ENCODE measurements around the gene FBP2. TPM values are rescaled to one million over a fixed set of nuclear protein-coding genes. Genes with fewer than 3 reads are reported as not detected.

The FBP2 gene
- total and polyA plus RNA-seq, 2 experiments from 2014 or later: not detected

- DNase-seq (ENCODE audit: low spot score) (no peak), ATAC-seq (no peak)
- no peaks in the 10 kb centered on the region for H3K79me2 ChIP-seq (replicated peaks; ENCODE audit: insufficient read depth)
- H3K36me3 Mint-ChIP-seq (ENCODE audit: low read depth): no peaks in the 10 kb centered on the region
- no peaks in the 10 kb centered on the region for H3F3A ChIP-seq (replicated peaks; ENCODE audit: low read depth)
- no peaks in the 10 kb centered on the region for H4K20me1 ChIP-seq (replicated peaks; ENCODE audit: insufficient read depth)
- H3K4me2 ChIP-seq: no peak overlapping the region
- H3K4me1 Mint-ChIP-seq: peaks cover 7% of the 10 kb centered on the region
- TF ChIP-seq CTCF (conservative IDR thresholded peaks at IDR 0.05; ENCODE audit: low read depth in 2 of 2) (no peak), EZH2 (IDR thresholded peaks at IDR 0.05; ENCODE audit: low read depth, unreplicated experiment) (no peak), ZNF114 (CRISPR knock-in tag; IDR thresholded peaks at IDR 0.05) (no peak), ETS1 (IDR thresholded peaks at IDR 0.05) (no peak), ZNF462 (CRISPR knock-in tag; IDR thresholded peaks at IDR 0.05) (no peak), POLR2AphosphoS5 (IDR thresholded peaks at IDR 0.05; ENCODE audit: low read depth) (no peak), ZNF331 (CRISPR knock-in tag; IDR thresholded peaks at IDR 0.05; ENCODE audit: low read depth) (no peak), CREB1 (CRISPR knock-in tag; IDR thresholded peaks at IDR 0.05; ENCODE audit: low read depth) (no peak), EZH2phosphoT487 (IDR thresholded peaks at IDR 0.05; ENCODE audit: unreplicated experiment) (no peak), STAT1 (IDR thresholded peaks at IDR 0.05; ENCODE audit: unreplicated experiment) (no peak), REST (IDR thresholded peaks at IDR 0.05; ENCODE audit: unreplicated experiment) (no peak), NANOG (IDR thresholded peaks at IDR 0.05; ENCODE audit: borderline replicate concordance) (no peak), JUNB (IDR thresholded peaks at IDR 0.05; ENCODE audit: unreplicated experiment) (no peak)
- no peaks in the 10 kb centered on the region for H3K36me3 ChIP-seq (ENCODE audit: insufficient read depth)
- H2AFZ ChIP-seq: no peak overlapping the region
- no peaks in the 10 kb centered on the region for H3K27me3 ChIP-seq (ENCODE audit: insufficient read depth)
- no peak overlapping the region for H3K27ac Mint-ChIP-seq
- H3K4me3 ChIP-seq: no peak overlapping the region
- peaks cover 3% of the 10 kb centered on the region for H3K27me3 Mint-ChIP-seq (ENCODE audit: insufficient read depth, low read depth, poor library complexity)
- peaks cover 5% of the 10 kb centered on the region; the same call in 2 of the 3 replicates for H3K9me3 Mint-ChIP-seq
- no peak overlapping the region for H3K27ac ChIP-seq (ENCODE audit: low read depth)
- H3K4me3 Mint-ChIP-seq: no peak overlapping the region
- peaks cover 5% of the 10 kb centered on the region; the same call in 1 of the 2 replicates for H3K4me1 ChIP-seq (ENCODE audit: insufficient read depth)
- no peaks in the 10 kb centered on the region for H3K9me2 ChIP-seq (ENCODE audit: insufficient read depth)
Measured at GRCh38 chr9:94517254-94517653, 76.4 kb downstream of the FBP2 start.
